ENCODE measurements around the gene CFAP65.

DNA sequence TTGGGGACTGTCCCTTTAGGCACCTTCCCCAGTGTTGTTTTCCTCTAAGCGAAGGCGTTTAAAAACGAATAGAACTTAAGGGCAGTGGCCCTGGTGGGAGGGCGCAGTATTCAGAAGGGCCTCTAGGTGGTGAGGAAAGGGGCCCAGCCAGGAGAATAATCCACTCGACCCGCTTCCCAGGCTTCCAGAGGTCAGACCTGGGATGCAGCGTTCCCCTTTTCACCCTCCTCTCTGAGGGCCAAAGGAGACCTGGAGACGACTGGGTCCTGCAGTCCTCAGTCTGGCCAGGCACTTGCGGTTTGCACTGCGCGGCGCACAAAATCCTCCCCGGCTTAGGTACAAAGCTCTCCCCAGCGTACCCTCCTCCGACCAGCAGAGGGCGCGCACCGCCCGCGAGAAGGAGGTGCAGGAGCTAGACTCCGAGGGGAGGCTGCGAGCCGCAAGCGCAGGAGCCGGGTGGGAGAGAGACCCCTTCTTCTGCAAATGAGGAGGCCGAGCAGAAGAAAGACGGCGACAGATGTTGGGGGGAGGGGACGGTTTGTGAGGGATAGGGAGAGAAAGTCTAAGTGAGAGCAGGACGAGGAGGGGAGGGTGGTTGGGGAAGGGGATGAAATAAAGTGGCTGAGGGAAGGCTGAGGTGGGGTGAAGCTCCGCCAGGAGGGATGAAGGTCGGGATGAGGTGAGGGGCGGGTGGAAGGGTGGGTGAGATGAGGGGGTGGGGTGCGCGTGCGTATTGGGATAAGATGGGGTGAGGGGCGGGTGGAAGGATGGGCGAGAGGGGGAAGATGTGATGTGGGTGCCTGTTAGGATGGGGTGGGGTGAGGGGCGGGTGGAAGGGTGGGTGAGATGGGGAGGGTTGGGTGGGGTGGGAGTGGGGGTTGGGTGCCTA, 61.2 kb downstream of the CFAP65 start:
- TF ChIP-seq CEBPB (IDR thresholded peaks at IDR 0.05; ENCODE audit: low read depth, low read length) (no peak), POLR2A (IDR thresholded peaks at IDR 0.05; ENCODE audit: low read depth, low read length) (no peak), CTCF (conservative IDR thresholded peaks at IDR 0.05; ENCODE audit: low read depth, low read length) (peak; percentile 72), NFE2L2 (IDR thresholded peaks at IDR 0.05; ENCODE audit: low read depth, low read length) (no peak), CHD1 (IDR thresholded peaks at IDR 0.05; ENCODE audit: low read depth, low read length) (no peak), BHLHE40 (IDR thresholded peaks at IDR 0.05; ENCODE audit: low read depth, low read length) (no peak)

Measured in IMR-90 (cell line).